ENCODE results near the gene FGFR2.

DNA sequence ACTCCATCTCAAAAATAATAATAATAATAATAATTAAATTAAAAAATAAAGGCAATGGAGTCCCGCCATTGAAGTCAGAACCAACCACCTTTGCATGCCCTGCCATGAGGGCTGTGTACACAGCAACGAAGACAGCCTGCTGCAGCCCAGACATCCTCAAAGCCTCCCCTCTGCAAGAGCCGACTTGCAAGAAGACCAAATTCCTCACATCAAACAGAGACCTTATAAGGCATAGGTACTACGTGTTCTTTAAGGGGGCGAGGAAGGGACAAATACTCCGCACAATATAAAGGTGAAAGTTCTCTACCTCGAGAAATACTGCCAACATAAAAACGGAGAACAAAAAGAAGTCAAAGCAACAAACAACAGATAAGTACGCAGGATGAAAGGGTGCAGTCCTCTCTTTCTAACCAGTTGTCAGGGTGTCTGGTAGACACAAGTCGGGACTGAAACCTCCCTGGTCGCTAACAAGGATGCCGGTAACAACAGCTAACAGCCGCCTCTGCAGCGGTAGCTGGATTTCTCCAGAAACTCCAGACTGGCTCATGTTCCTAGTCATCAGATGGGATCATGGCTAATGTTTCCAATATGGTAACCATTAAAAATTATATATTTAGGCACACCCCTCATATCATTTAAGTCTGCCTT, 23.6 kb downstream of the FGFR2 start:
- TF ChIP-seq CTCF (IDR thresholded peaks at IDR 0.05; ENCODE audit: low read depth, low read length, poor library complexity, severe bottlenecking), result no peak
- no peak for TF ChIP-seq EZH2phosphoT487 (IDR thresholded peaks at IDR 0.05; ENCODE audit: borderline replicate concordance, low read length)
